ENCODE data around the gene TTBK1.

- TF ChIP-seq POLR2A (IDR thresholded peaks at IDR 0.05): no peak
- TF ChIP-seq CTCF (IDR thresholded peaks at IDR 0.05): no peak
Observed at GRCh38 chr6:43331891-43332290, 88.6 kb downstream of the TTBK1 start.
